Measurements from ENCODE around the gene PFKL.

Gene PFKL

DNA sequence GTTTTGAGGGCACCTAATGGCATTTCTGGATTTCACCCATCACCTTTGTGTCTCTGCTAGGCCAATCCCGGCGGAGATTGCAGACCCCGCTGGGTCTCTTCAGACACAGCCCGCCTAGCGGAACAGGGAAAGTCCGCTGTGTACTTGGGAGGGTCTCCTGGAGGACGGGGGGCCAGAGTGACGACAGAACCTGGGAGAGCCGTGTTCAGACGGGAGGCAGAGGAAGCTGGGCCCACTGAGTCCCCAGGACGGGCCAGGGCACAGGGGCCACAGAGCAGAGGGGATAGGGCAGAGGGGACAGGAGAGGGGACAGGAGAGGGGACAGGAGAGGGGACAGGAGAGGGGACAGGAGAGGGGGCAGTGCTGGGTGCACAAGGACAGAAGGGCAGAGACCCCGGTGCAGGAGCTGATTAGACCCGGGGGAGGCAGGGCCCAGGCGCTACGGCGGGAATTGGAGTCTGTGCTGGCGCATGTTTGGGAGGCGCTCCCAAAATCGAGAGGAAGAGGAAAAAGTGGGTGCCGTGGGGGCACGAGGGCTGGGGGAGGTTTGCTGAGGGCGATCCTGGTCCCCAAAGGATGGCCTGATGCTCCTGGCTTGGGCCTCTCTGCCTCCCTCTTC is 66.2 kb downstream of the PFKL start:
- FAIRE-seq, result no peak

DNA sequence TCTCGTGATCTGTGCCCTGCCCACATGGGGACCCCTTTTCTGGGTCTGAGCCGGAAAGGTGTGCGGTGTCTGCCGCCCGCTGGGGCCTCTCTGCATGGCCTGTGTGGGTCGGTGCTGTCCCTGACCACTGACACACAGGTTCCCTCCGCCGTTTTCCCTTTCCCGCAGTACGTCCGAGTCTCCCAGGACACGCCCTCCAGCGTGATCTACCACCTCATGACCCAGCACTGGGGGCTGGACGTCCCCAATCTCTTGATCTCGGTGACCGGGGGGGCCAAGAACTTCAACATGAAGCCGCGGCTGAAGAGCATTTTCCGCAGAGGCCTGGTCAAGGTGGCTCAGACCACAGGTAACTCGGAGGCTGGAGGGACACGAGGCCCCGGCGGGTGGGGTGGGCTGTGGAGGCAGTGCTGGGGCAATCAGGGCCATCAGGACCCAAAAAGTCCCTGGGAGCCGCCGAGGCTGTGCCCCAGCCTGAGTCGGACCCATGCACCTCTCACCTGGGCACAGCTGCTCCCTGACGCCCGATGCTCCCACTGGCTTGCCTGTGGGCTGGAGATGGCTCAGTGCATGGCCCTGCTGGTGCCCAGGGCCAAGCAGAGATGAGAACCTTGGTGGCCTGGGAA is 66.8 kb downstream of the PFKL start:
- FAIRE-seq, result no peak

DNA sequence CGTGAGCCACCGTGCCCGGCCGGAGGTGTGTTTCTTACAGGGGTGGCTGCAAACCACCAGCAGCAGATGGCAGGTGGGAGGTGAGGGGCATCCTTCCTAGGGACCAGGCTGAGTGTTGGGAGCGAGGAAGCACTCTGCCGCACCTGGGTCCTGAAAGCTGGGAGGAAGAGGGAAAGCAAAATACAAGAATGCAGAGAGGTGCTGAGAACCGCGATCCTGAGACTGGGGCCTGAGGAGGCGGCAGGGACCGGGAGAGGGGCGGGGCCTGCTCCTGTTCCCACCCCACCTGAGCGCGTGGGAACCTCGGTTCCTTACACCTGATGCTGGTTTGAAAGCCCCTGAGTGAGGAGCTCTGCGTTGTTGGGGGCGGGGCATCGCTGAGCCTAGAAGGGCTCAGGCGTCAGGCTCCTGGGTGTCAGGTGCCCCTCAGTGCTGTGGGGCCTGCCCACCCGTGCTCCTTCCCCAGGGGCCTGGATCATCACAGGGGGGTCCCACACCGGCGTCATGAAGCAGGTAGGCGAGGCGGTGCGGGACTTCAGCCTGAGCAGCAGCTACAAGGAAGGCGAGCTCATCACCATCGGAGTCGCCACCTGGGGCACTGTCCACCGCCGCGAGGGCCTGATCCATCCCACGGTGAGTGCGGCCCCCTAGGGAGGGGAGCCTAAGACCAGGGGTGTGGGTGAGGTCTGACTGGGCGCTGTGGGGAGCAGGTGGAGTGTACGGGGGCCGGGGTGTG is 69.0 kb downstream of the PFKL start:
- no peak for FAIRE-seq

DNA sequence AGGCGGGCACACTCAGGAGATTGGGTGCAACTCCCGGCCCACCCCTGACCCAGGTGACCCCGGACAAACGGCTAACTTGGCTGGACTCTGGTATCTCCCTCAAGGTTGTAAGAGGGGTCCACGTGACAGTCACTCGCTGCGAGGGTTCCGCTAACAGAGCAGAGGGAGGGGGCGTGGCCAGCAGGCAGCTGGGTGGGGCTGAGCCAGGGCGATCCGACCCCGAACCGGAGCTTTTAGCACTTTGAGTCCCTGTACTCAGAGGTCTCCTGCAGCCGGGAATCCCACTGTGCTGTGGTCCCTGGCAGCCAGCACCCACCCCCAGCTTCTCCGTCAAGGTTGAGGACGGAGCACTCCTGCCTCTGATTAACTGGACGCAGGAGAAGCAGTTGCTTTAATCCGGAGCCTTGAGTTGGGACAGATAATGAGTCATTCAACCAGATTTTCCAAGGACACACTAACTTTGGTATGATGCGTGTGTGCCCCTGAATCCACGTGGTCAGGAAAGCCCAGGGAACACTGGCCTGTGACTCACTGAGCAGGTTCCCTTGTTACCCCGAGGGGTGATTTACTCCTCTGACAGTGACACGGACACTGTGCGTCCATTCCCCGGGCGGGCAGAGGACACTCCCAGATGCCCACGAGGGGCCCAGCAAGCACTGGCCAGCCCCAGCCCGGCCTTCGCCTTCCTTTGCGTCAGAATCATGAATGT is 70.3 kb downstream of the PFKL start:
- FAIRE-seq, result no peak

DNA sequence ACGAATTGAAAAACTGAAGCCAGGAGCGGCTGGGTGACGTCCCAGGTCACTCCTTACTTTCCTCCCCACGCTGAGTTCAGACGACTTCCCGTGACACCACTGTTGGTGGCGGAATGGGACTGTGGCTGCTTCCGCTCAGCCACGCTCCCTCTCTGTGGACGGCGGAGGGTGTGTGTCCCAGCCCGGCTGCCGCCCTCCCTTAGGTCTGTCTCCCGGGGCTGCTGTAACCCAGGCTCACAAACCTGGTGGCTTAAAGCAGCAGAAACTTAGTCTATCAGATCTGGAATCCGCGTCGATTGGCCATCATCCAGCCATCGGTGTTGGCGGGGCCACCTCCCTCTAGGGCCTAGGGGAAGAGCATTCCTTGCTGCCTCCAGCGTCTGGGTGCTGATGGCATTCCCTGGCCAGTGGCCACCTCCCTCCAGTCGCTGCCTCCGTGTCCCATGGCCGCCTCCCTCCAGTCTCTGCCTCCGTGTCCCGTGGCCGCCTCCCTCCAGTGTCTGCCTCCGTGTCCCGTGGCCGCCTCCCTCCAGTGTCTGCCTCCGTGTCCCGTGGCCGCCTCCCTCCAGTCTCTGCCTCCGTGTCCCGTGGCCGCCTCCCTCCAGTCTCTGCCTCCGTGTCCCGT is 71.0 kb downstream of the PFKL start:
- FAIRE-seq, result no peak

DNA sequence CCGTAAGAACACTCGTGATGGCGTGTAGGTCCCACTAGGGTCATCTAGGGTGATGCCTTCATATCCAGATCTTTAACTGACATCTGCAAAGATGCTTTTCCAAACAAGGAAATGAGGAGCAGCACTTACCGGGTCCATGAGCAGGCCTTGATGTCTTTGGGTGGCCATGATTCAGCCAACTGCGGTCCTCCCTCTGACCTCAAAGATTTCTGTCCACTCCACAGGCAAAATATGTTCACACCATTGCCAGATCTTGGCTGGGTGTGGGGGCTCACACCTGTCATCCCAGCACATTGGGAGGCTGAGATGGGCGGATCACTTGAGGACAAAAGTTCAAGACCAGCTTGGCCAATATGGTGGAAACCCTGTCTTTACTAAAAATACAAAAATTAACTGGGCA is 71.7 kb downstream of the PFKL start:
- FAIRE-seq, result no peak

DNA sequence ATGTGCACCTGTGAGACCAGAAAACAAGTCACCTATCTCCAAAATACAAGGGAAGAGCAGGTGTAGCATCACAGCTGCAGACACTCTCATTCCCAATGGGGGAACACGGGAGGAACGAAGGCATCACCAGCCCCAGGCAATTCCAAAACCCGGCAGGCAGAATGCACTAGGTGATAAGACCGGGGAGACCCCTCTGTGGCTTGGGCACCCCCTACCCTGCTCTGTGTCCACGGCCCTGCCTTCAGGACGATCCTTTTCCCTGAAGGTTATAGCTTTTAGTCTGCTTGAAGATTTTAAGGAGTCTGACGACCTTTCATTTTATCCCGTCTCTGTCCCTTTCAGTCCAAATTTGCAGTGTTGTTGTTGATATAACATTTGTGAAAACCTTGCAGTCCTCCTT is 72.8 kb downstream of the PFKL start:
- FAIRE-seq, result no peak

DNA sequence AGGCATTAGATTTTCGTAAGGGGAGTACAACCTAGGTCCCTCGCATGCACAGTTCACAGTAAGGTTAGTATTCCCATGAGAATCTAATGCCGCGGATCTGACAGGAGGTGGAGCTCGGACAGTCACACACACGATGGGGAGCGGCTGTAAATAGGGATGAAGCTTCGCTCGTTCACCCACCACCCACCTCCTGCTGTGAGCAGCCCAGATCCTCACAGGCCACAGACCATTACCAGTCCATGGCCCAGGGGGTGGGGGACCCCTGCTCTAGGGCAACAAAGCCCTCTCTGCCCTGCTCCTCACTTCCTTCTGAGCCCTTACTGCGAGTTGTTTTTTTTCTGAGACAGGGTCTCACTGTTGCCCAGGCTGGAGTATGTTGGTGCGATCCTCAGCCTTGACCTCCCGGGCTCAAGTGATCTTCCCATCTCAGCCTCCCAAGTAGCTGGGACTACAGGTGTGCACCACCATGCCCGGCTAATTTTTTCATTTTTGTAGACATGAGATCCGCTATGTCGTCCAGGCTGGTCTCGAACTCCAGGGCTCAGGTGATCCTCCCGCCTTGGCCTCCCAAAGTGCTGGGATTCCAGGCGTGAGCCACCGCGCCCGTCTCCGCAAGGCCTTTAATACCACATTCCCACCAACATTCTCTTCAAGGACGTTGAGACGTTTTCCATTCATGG is 74.9 kb downstream of the PFKL start:
- no peak for FAIRE-seq

DNA sequence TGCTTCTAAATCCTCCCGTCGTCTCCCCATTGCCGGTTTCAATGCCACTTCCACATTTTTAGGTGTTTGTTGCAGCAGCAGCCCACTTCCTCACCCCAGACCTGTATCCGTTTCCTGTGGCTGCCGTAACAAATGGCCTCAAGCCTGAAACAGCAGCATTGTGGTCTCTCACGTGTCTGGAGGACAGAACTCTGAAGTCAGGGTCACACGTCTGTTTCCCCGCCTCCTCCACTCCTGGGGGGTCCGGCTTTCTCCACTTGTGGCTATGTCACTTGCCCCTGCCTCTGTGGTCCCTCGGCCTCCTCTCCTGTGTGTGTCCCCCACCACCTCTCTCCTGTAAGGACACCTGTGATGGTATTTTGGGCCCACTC is 75.4 kb downstream of the PFKL start:
- FAIRE-seq, result no peak

DNA sequence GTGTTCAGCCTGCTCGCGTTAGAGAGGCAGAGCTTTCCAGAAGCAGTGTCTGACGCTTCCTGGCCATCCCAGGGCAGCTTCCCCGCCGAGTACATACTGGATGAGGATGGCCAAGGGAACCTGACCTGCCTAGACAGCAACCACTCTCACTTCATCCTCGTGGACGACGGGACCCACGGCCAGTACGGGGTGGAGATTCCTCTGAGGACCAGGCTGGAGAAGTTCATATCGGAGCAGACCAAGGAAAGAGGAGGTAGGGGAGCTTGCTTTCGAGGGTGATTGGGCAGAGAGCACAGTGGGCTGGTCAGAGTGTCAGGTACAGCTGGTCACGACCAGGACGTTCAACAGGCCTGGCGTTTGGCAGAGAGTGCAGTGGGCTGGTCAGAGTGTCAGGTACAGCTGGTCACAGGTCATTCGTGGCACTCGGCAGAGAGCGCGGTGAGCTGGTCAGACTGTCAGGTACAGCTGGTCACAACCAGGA is 75.9 kb downstream of the PFKL start:
- no peak for FAIRE-seq

DNA sequence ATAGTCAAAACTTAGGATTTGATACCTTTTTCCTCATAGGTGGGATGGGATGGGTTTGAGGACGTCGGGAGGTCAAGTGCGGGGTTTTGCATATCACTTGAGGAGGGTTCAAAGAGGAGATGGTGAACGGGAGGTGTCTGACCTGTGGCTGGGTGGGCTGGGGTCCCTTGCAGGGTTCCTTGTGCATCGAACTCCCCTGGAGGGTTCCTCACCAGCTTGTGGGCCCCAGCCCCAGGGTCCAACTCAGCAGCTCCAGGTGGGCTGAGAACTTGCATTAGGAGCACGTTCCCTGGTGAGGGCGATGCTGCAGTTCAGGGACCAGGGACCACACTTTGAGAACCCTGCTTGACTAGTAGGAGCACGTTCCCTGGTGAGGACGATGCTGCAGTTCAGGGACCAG is 76.8 kb downstream of the PFKL start:
- FAIRE-seq, result no peak
